GM19467 (cell line): ENCODE results near the gene CEP128.
A peak's percentile ranks its signal among the peaks of the same experiment; 100 is the strongest.

Experiments
- ATAC-seq: cut with Tn5 transposase; IDR thresholded peaks from one replicate; pipeline ENCODE4 v1.9.1; 2021; ENCODE audit warnings: mild to moderate bottlenecking, moderate library complexity; ENCODE audit not compliant: unreplicated experiment

CEP128 gene

GRCh38 chr14:80621701-80622100, 319.8 kb downstream of the CEP128 start:
- ATAC-seq = no peak

- no peak for ATAC-seq
Observed at GRCh38 chr14:80620434-80620833, 321.1 kb downstream of the CEP128 start.

- no peak for ATAC-seq
Observed at GRCh38 chr14:80618751-80619329, 322.7 kb downstream of the CEP128 start.

GRCh38 chr14:80615831-80616230, 325.7 kb downstream of the CEP128 start:
- ATAC-seq = peak; percentile 92

GRCh38 chr14:80609055-80609454, 332.5 kb downstream of the CEP128 start:
- no peak for ATAC-seq

- no peak for ATAC-seq
Observed at GRCh38 chr14:80608563-80608962, 333.0 kb downstream of the CEP128 start.

GRCh38 chr14:80607430-80608190, 333.9 kb downstream of the CEP128 start:
- ATAC-seq = no peak

- ATAC-seq = no peak
Observed at GRCh38 chr14:80606347-80606772, 335.2 kb downstream of the CEP128 start.

GRCh38 chr14:80605536-80605935, 336.0 kb downstream of the CEP128 start:
- ATAC-seq = no peak

- ATAC-seq = no peak
Observed at GRCh38 chr14:80602946-80603345, 338.6 kb downstream of the CEP128 start.

GRCh38 chr14:80587096-80587724, 354.3 kb downstream of the CEP128 start:
- peak; percentile 96 for ATAC-seq

- ATAC-seq = no peak
Observed at GRCh38 chr14:80586131-80586530, 355.4 kb downstream of the CEP128 start.

- ATAC-seq = no peak
Observed at GRCh38 chr14:80585506-80585835, 356.1 kb downstream of the CEP128 start.

- ATAC-seq = no peak
Observed at GRCh38 chr14:80584744-80585505, 356.6 kb downstream of the CEP128 start.

- ATAC-seq = no peak
Observed at GRCh38 chr14:80577599-80577998, 363.9 kb downstream of the CEP128 start.

GRCh38 chr14:80576401-80576800, 365.1 kb downstream of the CEP128 start:
- ATAC-seq = no peak

- no peak for ATAC-seq
Observed at GRCh38 chr14:80575763-80576162, 365.8 kb downstream of the CEP128 start.

GRCh38 chr14:80572666-80573065, 368.9 kb downstream of the CEP128 start:
- ATAC-seq = no peak

- no peak for ATAC-seq
Observed at GRCh38 chr14:80570930-80571298, 370.6 kb downstream of the CEP128 start.

- no peak for ATAC-seq
Observed at GRCh38 chr14:80567905-80568536, 373.5 kb downstream of the CEP128 start.

- no peak for ATAC-seq
Observed at GRCh38 chr14:80565001-80565400, 376.5 kb downstream of the CEP128 start.
